Measurements from ENCODE around the gene GPATCH11.

GPATCH11 gene

GRCh38 chr2:37132914-37133313 is 48.6 kb downstream of the GPATCH11 start:
- Histone ChIP-seq H3K4me3 (ENCODE audit: low read length in 2 of 2) (no peak overlapping the region), H3K4me1 (ENCODE audit: control insufficient read depth in 2 of 2, insufficient read depth in 1 of 2, low read depth in 1 of 2, low read length in 2 of 2) (no peaks in the 10 kb centered on the region), H3K27ac (replicated peaks; ENCODE audit: low read length) (no peak overlapping the region), H3K18ac (ENCODE audit: low read length) (no peak overlapping the region), H2BK120ac (ENCODE audit: low read depth, low read length) (no peak overlapping the region), H2BK12ac (ENCODE audit: low read length) (no peak overlapping the region), H3K79me1 (ENCODE audit: low read depth, low read length) (no peaks in the 10 kb centered on the region), H2BK15ac (ENCODE audit: low read length) (no peak overlapping the region), H3K9ac (ENCODE audit: low read depth, low read length, poor library complexity) (no peak overlapping the region), H3K4ac (ENCODE audit: low read length) (no peak overlapping the region), H3K23ac (ENCODE audit: low read depth, low read length, poor library complexity) (no peak overlapping the region), H2AK5ac (ENCODE audit: low read depth, low read length) (no peak overlapping the region), H3K4me2 (ENCODE audit: insufficient read depth, low read length, poor library complexity, severe bottlenecking) (no peak overlapping the region), H3K27me3 (ENCODE audit: control insufficient read depth in 3 of 3, insufficient read depth in 3 of 3, low read depth in 1 of 3, low read length in 3 of 3) (no peaks in the 10 kb centered on the region), H2BK5ac (ENCODE audit: low read length) (no peak overlapping the region), H2AFZ (ENCODE audit: low read length) (no peak overlapping the region), H3K36me3 (replicated peaks in 1 of 2; ENCODE audit: control insufficient read depth in 2 of 2, insufficient read depth in 2 of 2, low read length in 2 of 2) (peaks cover 11 to 92% of the 10 kb centered on the region in 2 donors), H4K91ac (ENCODE audit: low read depth, low read length, poor library complexity) (no peak overlapping the region), H4K8ac (ENCODE audit: low read depth, low read length) (no peak overlapping the region), H3K14ac (ENCODE audit: low read length) (no peak overlapping the region), H3K9me3 (replicated peaks in 1 of 2; ENCODE audit: control insufficient read depth in 2 of 2, insufficient read depth in 1 of 2, low read depth in 1 of 2, low read length in 2 of 2) (no peaks in the 10 kb centered on the region)
- no peak for DNase-seq (ENCODE audit: low spot score)
- no CpG with 5 or more reads among the region's 6 CpGs for WGBS, 2 donors (ENCODE audit: extremely low coverage in 2 of 2, insufficient read length in 2 of 2, insufficient replicate concordance in 1 of 2)

GRCh38 chr2:37142546-37142945 is 58.2 kb downstream of the GPATCH11 start:
- H3K14ac ChIP-seq (ENCODE audit: low read length), result no peak overlapping the region
- H3K4ac ChIP-seq (ENCODE audit: low read length), result no peak overlapping the region
- H2AK5ac ChIP-seq (ENCODE audit: low read depth, low read length), result no peak overlapping the region
- H3K4me2 ChIP-seq (ENCODE audit: insufficient read depth, low read length, poor library complexity, severe bottlenecking), result no peak overlapping the region
- DNase-seq (ENCODE audit: low spot score), result no peak
- H3K9me3 ChIP-seq (replicated peaks in 1 of 2; ENCODE audit: control insufficient read depth in 2 of 2, insufficient read depth in 1 of 2, low read depth in 1 of 2, low read length in 2 of 2), result no peaks in the 10 kb centered on the region
- H2BK5ac ChIP-seq (ENCODE audit: low read length), result no peak overlapping the region
- no peak overlapping the region for H3K9ac ChIP-seq (ENCODE audit: low read depth, low read length, poor library complexity)
- H3K23ac ChIP-seq (ENCODE audit: low read depth, low read length, poor library complexity), result no peak overlapping the region
- H3K18ac ChIP-seq (ENCODE audit: low read length), result no peak overlapping the region
- no peak overlapping the region for H2AFZ ChIP-seq (ENCODE audit: low read length)
- H4K91ac ChIP-seq (ENCODE audit: low read depth, low read length, poor library complexity), result no peak overlapping the region
- no peak overlapping the region for H2BK120ac ChIP-seq (ENCODE audit: low read depth, low read length)
- H2BK12ac ChIP-seq (ENCODE audit: low read length), result no peak overlapping the region
- H2BK15ac ChIP-seq (ENCODE audit: low read length), result no peak overlapping the region
- no peak overlapping the region for H3K27ac ChIP-seq (replicated peaks; ENCODE audit: low read length)
- no peaks in the 10 kb centered on the region for H3K4me1 ChIP-seq (ENCODE audit: control insufficient read depth in 2 of 2, insufficient read depth in 1 of 2, low read depth in 1 of 2, low read length in 2 of 2)
- no peak overlapping the region for H4K8ac ChIP-seq (ENCODE audit: low read depth, low read length)
- H3K4me3 ChIP-seq (ENCODE audit: low read length in 2 of 2), result no peak overlapping the region
- no peaks in the 10 kb centered on the region for H3K79me1 ChIP-seq (ENCODE audit: low read depth, low read length)
- no peaks in the 10 kb centered on the region for H3K27me3 ChIP-seq (ENCODE audit: control insufficient read depth in 3 of 3, insufficient read depth in 3 of 3, low read depth in 1 of 3, low read length in 3 of 3)
- peaks cover 8 to 89% of the 10 kb centered on the region in 2 donors for H3K36me3 ChIP-seq (replicated peaks in 1 of 2; ENCODE audit: control insufficient read depth in 2 of 2, insufficient read depth in 2 of 2, low read length in 2 of 2)

- Histone ChIP-seq H2BK5ac (ENCODE audit: low read length) (no peak overlapping the region), H2AK5ac (ENCODE audit: low read depth, low read length) (no peak overlapping the region), H3K4me2 (ENCODE audit: insufficient read depth, low read length, poor library complexity, severe bottlenecking) (no peak overlapping the region), H4K8ac (ENCODE audit: low read depth, low read length) (no peak overlapping the region), H3K23ac (ENCODE audit: low read depth, low read length, poor library complexity) (no peak overlapping the region), H3K36me3 (replicated peaks in 1 of 2; ENCODE audit: control insufficient read depth in 2 of 2, insufficient read depth in 2 of 2, low read length in 2 of 2) (peaks cover 9 to 91% of the 10 kb centered on the region in 2 donors), H2BK15ac (ENCODE audit: low read length) (no peak overlapping the region), H3K79me1 (ENCODE audit: low read depth, low read length) (no peaks in the 10 kb centered on the region), H2BK12ac (ENCODE audit: low read length) (no peak overlapping the region), H3K27ac (replicated peaks; ENCODE audit: low read length) (no peak overlapping the region), H2BK120ac (ENCODE audit: low read depth, low read length) (no peak overlapping the region), H3K18ac (ENCODE audit: low read length) (no peak overlapping the region), H3K4me1 (ENCODE audit: control insufficient read depth in 2 of 2, insufficient read depth in 1 of 2, low read depth in 1 of 2, low read length in 2 of 2) (no peaks in the 10 kb centered on the region), H3K27me3 (ENCODE audit: control insufficient read depth in 3 of 3, insufficient read depth in 3 of 3, low read depth in 1 of 3, low read length in 3 of 3) (no peaks in the 10 kb centered on the region), H3K9me3 (replicated peaks in 1 of 2; ENCODE audit: control insufficient read depth in 2 of 2, insufficient read depth in 1 of 2, low read depth in 1 of 2, low read length in 2 of 2) (no peaks in the 10 kb centered on the region), H2AFZ (ENCODE audit: low read length) (no peak overlapping the region), H4K91ac (ENCODE audit: low read depth, low read length, poor library complexity) (no peak overlapping the region), H3K4ac (ENCODE audit: low read length) (no peak overlapping the region), H3K9ac (ENCODE audit: low read depth, low read length, poor library complexity) (no peak overlapping the region), H3K14ac (ENCODE audit: low read length) (no peak overlapping the region), H3K4me3 (ENCODE audit: low read length in 2 of 2) (no peak overlapping the region)
- no CpG with 5 or more reads among the region's 1 CpG for WGBS, 2 donors (ENCODE audit: extremely low coverage in 2 of 2, insufficient read length in 2 of 2, insufficient replicate concordance in 1 of 2)
- DNase-seq (ENCODE audit: low spot score), result no peak
Observed at GRCh38 chr2:37143974-37144373, 59.7 kb downstream of the GPATCH11 start.

- Histone ChIP-seq H3K18ac (ENCODE audit: low read length) (no peak overlapping the region), H2BK12ac (ENCODE audit: low read length) (no peak overlapping the region), H3K23ac (ENCODE audit: low read depth, low read length, poor library complexity) (no peak overlapping the region), H4K8ac (ENCODE audit: low read depth, low read length) (no peak overlapping the region), H2AFZ (ENCODE audit: low read length) (no peak overlapping the region), H3K4me3 (ENCODE audit: low read length in 2 of 2) (no peak overlapping the region), H3K4ac (ENCODE audit: low read length) (no peak overlapping the region), H2BK5ac (ENCODE audit: low read length) (no peak overlapping the region), H2BK15ac (ENCODE audit: low read length) (no peak overlapping the region), H4K91ac (ENCODE audit: low read depth, low read length, poor library complexity) (no peak overlapping the region), H2BK120ac (ENCODE audit: low read depth, low read length) (no peak overlapping the region), H3K9ac (ENCODE audit: low read depth, low read length, poor library complexity) (no peak overlapping the region), H3K4me2 (ENCODE audit: insufficient read depth, low read length, poor library complexity, severe bottlenecking) (no peak overlapping the region), H3K9me3 (replicated peaks in 1 of 2; ENCODE audit: control insufficient read depth in 2 of 2, insufficient read depth in 1 of 2, low read depth in 1 of 2, low read length in 2 of 2) (no peaks in the 10 kb centered on the region), H3K36me3 (replicated peaks in 1 of 2; ENCODE audit: control insufficient read depth in 2 of 2, insufficient read depth in 2 of 2, low read length in 2 of 2) (peaks cover 9 to 79% of the 10 kb centered on the region in 2 donors), H2AK5ac (ENCODE audit: low read depth, low read length) (no peak overlapping the region), H3K27me3 (ENCODE audit: control insufficient read depth in 3 of 3, insufficient read depth in 3 of 3, low read depth in 1 of 3, low read length in 3 of 3) (no peaks in the 10 kb centered on the region), H3K4me1 (ENCODE audit: control insufficient read depth in 2 of 2, insufficient read depth in 1 of 2, low read depth in 1 of 2, low read length in 2 of 2) (no peaks in the 10 kb centered on the region), H3K79me1 (ENCODE audit: low read depth, low read length) (no peaks in the 10 kb centered on the region), H3K14ac (ENCODE audit: low read length) (no peak overlapping the region), H3K27ac (replicated peaks; ENCODE audit: low read length) (no peak overlapping the region)
- WGBS, 2 donors (ENCODE audit: extremely low coverage in 2 of 2, insufficient read length in 2 of 2, insufficient replicate concordance in 1 of 2), result no CpG with 5 or more reads among the region's 2 CpGs
- no peak for DNase-seq (ENCODE audit: low spot score)
Observed at GRCh38 chr2:37146062-37146461, 61.7 kb downstream of the GPATCH11 start.

Data from neuronal stem cell (in vitro differentiated cells).